Measurements from ENCODE around the gene C10orf95. TPM values are rescaled to one million over a fixed set of nuclear protein-coding genes. Genes with fewer than 3 reads are reported as not detected.
A peak's percentile ranks its signal among the peaks of the same experiment; 100 is the strongest.

C10orf95 gene
- total and polyA plus RNA-seq, 2 of the 13 experiments (the other 11 are each of a cell fraction or from before 2014, with no cell fraction given), result 0.05 to 0.07 TPM

DNA sequence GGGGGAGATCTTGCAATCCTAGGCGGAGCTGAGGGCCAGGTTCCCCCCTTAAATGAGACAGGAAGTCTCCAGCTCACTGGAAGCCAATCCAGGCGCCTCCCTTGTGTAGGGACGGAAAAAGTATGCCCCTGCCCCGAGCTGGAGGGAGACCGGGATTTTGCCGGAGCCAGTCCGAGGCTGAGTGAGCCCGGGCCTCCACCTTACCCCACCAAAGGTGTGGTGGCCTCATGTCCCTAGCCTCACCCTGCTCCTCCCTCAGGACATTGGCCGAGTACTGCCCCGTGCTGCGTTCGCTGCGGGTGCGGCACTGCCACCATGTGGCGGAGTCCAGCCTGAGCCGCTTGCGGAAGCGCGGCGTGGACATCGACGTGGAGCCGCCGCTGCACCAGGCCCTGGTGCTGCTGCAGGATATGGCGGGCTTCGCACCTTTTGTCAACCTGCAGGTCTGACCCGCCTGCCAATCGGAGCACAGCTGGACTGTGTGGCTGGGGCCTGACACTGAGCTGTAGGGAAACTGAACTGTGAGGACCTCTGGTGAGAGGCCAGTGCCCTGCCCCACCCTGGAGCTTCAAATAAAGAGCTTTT is 28.7 kb downstream of the C10orf95 start (continued):
- TF ChIP-seq FOSL1 (CRISPR knock-in tag; IDR thresholded peaks at IDR 0.05; ENCODE audit: borderline replicate concordance) (no peak), ZNF761 (CRISPR knock-in tag; conservative IDR thresholded peaks at IDR 0.05) (0 out of 2 replicates have a peak, but pooled peaks have one; percentile 52), ZNF10 (CRISPR knock-in tag; IDR thresholded peaks at IDR 0.05; ENCODE audit: borderline replicate concordance, low read depth) (no peak), NR1H2 (CRISPR knock-in tag; IDR thresholded peaks at IDR 0.05; ENCODE audit: borderline replicate concordance, low read depth) (peak; percentile 44; the same call in 1 of the 2 replicates), EP300 (IDR thresholded peaks at IDR 0.05; ENCODE audit: low read depth in 2 of 2, low read length in 2 of 2) (no peak), EP300 (CRISPR knock-in tag; IDR thresholded peaks at IDR 0.05; ENCODE audit: borderline replicate concordance) (no peak; the same call in 1 of the 2 replicates), RNF2 (conservative IDR thresholded peaks at IDR 0.05; ENCODE audit: low read depth) (peak; percentile 66; the same call in 1 of the 2 replicates), ZNF274 (CRISPR knock-in tag; IDR thresholded peaks at IDR 0.05) (peak; percentile 75; the same call in 1 of the 2 replicates), NAIF1 (CRISPR knock-in tag; IDR thresholded peaks at IDR 0.05; ENCODE audit: borderline replicate concordance) (no peak), ETV6 (CRISPR knock-in tag; conservative IDR thresholded peaks at IDR 0.05) (peak; percentile 83), ARNT (IDR thresholded peaks at IDR 0.05) (no peak), ZNF672 (CRISPR knock-in tag; IDR thresholded peaks at IDR 0.05) (no peak), TBX2 (CRISPR knock-in tag; IDR thresholded peaks at IDR 0.05; ENCODE audit: borderline replicate concordance) (peak; percentile 75)
- TF ChIP-seq, protein P1, sequence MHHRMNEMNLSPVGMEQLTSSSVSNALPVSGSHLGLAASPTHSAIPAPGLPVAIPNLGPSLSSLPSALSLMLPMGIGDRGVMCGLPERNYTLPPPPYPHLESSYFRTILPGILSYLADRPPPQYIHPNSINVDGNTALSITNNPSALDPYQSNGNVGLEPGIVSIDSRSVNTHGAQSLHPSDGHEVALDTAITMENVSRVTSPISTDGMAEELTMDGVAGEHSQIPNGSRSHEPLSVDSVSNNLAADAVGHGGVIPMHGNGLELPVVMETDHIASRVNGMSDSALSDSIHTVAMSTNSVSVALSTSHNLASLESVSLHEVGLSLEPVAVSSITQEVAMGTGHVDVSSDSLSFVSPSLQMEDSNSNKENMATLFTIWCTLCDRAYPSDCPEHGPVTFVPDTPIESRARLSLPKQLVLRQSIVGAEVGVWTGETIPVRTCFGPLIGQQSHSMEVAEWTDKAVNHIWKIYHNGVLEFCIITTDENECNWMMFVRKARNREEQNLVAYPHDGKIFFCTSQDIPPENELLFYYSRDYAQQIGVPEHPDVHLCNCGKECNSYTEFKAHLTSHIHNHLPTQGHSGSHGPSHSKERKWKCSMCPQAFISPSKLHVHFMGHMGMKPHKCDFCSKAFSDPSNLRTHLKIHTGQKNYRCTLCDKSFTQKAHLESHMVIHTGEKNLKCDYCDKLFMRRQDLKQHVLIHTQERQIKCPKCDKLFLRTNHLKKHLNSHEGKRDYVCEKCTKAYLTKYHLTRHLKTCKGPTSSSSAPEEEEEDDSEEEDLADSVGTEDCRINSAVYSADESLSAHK (CRISPR knock-in tag; IDR thresholded peaks at IDR 0.05; ENCODE audit: borderline replicate concordance), result no peak
- TF ChIP-seq, protein P2, sequence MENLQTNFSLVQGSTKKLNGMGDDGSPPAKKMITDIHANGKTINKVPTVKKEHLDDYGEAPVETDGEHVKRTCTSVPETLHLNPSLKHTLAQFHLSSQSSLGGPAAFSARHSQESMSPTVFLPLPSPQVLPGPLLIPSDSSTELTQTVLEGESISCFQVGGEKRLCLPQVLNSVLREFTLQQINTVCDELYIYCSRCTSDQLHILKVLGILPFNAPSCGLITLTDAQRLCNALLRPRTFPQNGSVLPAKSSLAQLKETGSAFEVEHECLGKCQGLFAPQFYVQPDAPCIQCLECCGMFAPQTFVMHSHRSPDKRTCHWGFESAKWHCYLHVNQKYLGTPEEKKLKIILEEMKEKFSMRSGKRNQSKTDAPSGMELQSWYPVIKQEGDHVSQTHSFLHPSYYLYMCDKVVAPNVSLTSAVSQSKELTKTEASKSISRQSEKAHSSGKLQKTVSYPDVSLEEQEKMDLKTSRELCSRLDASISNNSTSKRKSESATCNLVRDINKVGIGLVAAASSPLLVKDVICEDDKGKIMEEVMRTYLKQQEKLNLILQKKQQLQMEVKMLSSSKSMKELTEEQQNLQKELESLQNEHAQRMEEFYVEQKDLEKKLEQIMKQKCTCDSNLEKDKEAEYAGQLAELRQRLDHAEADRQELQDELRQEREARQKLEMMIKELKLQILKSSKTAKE (CRISPR knock-in tag; IDR thresholded peaks at IDR 0.05; ENCODE audit: borderline replicate concordance), result no peak
- TF ChIP-seq, protein P3, sequence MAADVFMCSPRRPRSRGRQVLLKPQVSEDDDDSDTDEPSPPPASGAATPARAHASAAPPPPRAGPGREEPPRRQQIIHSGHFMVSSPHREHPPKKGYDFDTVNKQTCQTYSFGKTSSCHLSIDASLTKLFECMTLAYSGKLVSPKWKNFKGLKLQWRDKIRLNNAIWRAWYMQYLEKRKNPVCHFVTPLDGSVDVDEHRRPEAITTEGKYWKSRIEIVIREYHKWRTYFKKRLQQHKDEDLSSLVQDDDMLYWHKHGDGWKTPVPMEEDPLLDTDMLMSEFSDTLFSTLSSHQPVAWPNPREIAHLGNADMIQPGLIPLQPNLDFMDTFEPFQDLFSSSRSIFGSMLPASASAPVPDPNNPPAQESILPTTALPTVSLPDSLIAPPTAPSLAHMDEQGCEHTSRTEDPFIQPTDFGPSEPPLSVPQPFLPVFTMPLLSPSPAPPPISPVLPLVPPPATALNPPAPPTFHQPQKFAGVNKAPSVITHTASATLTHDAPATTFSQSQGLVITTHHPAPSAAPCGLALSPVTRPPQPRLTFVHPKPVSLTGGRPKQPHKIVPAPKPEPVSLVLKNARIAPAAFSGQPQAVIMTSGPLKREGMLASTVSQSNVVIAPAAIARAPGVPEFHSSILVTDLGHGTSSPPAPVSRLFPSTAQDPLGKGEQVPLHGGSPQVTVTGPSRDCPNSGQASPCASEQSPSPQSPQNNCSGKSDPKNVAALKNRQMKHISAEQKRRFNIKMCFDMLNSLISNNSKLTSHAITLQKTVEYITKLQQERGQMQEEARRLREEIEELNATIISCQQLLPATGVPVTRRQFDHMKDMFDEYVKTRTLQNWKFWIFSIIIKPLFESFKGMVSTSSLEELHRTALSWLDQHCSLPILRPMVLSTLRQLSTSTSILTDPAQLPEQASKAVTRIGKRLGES (CRISPR knock-in tag; IDR thresholded peaks at IDR 0.05; ENCODE audit: borderline replicate concordance), result no peak
- TF ChIP-seq, protein P4, sequence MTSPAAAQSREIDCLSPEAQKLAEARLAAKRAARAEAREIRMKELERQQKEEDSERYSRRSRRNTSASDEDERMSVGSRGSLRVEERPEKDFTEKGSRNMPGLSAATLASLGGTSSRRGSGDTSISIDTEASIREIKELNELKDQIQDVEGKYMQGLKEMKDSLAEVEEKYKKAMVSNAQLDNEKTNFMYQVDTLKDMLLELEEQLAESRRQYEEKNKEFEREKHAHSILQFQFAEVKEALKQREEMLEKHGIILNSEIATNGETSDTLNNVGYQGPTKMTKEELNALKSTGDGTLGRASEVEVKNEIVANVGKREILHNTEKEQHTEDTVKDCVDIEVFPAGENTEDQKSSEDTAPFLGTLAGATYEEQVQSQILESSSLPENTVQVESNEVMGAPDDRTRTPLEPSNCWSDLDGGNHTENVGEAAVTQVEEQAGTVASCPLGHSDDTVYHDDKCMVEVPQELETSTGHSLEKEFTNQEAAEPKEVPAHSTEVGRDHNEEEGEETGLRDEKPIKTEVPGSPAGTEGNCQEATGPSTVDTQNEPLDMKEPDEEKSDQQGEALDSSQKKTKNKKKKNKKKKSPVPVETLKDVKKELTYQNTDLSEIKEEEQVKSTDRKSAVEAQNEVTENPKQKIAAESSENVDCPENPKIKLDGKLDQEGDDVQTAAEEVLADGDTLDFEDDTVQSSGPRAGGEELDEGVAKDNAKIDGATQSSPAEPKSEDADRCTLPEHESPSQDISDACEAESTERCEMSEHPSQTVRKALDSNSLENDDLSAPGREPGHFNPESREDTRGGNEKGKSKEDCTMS (CRISPR knock-in tag; conservative IDR thresholded peaks at IDR 0.05), result 0 out of 2 replicates have a peak, but pooled peaks have one; percentile 40
- TF ChIP-seq, protein P5, sequence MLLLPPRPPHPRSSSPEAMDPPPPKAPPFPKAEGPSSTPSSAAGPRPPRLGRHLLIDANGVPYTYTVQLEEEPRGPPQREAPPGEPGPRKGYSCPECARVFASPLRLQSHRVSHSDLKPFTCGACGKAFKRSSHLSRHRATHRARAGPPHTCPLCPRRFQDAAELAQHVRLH (CRISPR knock-in tag; IDR thresholded peaks at IDR 0.05; ENCODE audit: borderline replicate concordance, low read depth), result 0 out of 2 replicates have a peak, but pooled peaks have one; percentile 61
